ENCODE data around the gene WDR82.

Gene WDR82, protein sequence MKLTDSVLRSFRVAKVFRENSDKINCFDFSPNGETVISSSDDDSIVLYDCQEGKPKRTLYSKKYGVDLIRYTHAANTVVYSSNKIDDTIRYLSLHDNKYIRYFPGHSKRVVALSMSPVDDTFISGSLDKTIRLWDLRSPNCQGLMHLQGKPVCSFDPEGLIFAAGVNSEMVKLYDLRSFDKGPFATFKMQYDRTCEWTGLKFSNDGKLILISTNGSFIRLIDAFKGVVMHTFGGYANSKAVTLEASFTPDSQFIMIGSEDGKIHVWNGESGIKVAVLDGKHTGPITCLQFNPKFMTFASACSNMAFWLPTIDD

DNA sequence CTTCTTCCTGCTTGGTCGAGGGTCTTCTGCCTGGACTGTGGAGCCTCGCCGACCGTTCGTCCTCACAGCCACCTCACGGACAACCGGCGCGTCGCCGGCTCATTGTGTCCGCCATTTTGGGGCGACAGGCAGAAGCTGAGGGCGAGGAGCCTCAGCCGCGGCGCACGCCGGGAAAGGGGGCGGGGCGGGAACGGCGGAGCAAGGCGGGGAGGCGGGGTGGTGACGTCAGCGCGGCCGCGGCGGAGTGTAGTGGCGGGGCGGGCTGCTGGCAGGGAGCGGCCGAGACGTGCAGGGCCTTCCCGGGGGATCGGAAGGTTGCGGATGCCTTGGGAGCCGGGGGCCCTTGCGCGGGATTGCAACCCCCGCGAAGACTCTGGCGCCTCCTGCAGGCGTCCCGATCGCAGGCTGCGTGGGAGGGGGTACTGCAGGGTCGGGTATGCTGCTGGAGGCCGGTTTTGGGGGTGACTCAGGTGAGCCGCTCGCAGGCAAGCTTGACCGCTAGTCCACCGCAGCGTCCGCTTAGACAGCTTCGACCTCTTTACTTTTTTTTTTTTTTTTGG is at the start of gene WDR82:
Gene WDR82 (minus strand): TSS at position 140 of the 560 bp plus-strand sequence. CDS start 288 bp downstream, outside the sequence.
- H4K20me1 ChIP-seq (ENCODE audit: control insufficient read depth, insufficient read depth, low read depth, low read length): peaks cover 20% of the 10 kb centered on the region; the same call in 1 of the 2 replicates
- no peaks in the 10 kb centered on the region for H3K27me3 ChIP-seq (ENCODE audit: control insufficient read depth, low read length)
- H3F3A ChIP-seq (ENCODE audit: control insufficient read depth, insufficient read depth): peaks cover 20% of the 10 kb centered on the region
- H3K4me2 ChIP-seq (ENCODE audit: low read length): peak within 1 kb of the TSS; percentile 92
- peaks cover 34% of the 10 kb centered on the region for H3K4me1 ChIP-seq (ENCODE audit: control insufficient read depth, low read length)
- H3K79me2 ChIP-seq (ENCODE audit: control insufficient read depth, low read length): peaks cover 60% of the 10 kb centered on the region
- H3K27ac ChIP-seq (ENCODE audit: low read depth, low read length): peak within 1 kb of the TSS; percentile 70
- peaks cover 43% of the 10 kb centered on the region for H3K36me3 ChIP-seq (ENCODE audit: control insufficient read depth, low read length)
- H3K4me3 ChIP-seq (ENCODE audit: low read length): peak within 1 kb of the TSS; percentile 84
- no peak for TF ChIP-seq EZH2phosphoT487 (IDR thresholded peaks at IDR 0.05; ENCODE audit: borderline replicate concordance, low read length)
- TF ChIP-seq, protein P1, sequence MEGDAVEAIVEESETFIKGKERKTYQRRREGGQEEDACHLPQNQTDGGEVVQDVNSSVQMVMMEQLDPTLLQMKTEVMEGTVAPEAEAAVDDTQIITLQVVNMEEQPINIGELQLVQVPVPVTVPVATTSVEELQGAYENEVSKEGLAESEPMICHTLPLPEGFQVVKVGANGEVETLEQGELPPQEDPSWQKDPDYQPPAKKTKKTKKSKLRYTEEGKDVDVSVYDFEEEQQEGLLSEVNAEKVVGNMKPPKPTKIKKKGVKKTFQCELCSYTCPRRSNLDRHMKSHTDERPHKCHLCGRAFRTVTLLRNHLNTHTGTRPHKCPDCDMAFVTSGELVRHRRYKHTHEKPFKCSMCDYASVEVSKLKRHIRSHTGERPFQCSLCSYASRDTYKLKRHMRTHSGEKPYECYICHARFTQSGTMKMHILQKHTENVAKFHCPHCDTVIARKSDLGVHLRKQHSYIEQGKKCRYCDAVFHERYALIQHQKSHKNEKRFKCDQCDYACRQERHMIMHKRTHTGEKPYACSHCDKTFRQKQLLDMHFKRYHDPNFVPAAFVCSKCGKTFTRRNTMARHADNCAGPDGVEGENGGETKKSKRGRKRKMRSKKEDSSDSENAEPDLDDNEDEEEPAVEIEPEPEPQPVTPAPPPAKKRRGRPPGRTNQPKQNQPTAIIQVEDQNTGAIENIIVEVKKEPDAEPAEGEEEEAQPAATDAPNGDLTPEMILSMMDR (IDR thresholded peaks at IDR 0.05; ENCODE audit: low read depth, low read length, poor library complexity, severe bottlenecking): peak; percentile 51
- H3K9me3 ChIP-seq (ENCODE audit: control insufficient read depth, insufficient read depth, low read length): no peaks in the 10 kb centered on the region
- H3K9me2 ChIP-seq (replicated peaks; ENCODE audit: control insufficient read depth, low read length): no peaks in the 10 kb centered on the region

DNA sequence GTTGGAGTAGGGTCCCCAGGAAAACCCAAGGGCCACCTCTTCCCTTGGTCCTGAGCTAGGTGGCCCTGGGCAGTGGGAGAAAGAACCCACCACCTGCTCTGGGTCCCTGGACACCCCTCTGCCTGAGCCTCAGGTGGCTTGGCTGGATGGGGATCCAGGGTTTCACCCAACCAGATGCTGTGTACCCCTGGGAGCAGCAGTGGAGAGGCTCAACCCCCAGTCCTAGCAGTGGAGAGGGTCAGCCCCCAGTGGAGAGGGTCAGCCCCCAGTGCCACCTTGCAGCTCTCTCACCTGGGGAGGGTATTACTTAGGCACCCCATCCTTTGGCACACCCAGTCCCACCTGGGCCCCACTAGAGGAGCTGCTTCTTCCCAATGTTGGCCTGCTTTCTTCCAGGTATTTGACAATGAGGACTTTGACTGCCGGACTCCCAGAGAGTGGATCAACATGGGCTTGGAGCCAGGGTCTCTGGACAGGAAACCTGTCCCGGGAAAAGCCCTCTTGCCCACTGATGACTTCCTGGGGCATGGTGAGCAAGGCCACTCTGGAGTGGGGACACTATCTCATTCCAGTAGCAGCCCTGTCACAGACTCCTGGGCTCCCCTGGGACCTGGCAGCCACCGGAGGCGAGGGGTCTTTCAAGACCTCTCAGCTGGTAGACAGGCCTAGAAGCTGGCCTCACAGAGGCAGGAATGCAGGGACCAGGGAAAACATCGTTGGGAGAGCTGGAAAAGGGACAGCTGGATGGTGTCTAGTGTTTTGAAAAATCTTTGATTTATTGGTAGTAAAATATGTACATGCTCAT is 49.2 kb upstream of the WDR82 start:
- Histone ChIP-seq H3K9me2 (replicated peaks; ENCODE audit: control insufficient read depth, low read length) (no peaks in the 10 kb centered on the region), H4K20me1 (ENCODE audit: control insufficient read depth, insufficient read depth, low read depth, low read length) (no peaks in the 10 kb centered on the region; the same call in 1 of the 2 replicates), H3K4me3 (ENCODE audit: low read length) (no peak overlapping the region), H3K36me3 (ENCODE audit: control insufficient read depth, low read length) (no peaks in the 10 kb centered on the region), H3K9me3 (ENCODE audit: control insufficient read depth, insufficient read depth, low read length) (no peaks in the 10 kb centered on the region), H3K27ac (ENCODE audit: low read depth, low read length) (no peak overlapping the region), H3K27me3 (ENCODE audit: control insufficient read depth, low read length) (no peaks in the 10 kb centered on the region), H3F3A (ENCODE audit: control insufficient read depth, insufficient read depth) (no peaks in the 10 kb centered on the region), H3K4me2 (ENCODE audit: low read length) (no peak overlapping the region), H3K4me1 (ENCODE audit: control insufficient read depth, low read length) (no peaks in the 10 kb centered on the region), H3K79me2 (ENCODE audit: control insufficient read depth, low read length) (no peaks in the 10 kb centered on the region)
- TF ChIP-seq EZH2phosphoT487 (IDR thresholded peaks at IDR 0.05; ENCODE audit: borderline replicate concordance, low read length): no peak
- TF ChIP-seq, protein P1 (IDR thresholded peaks at IDR 0.05; ENCODE audit: low read depth, low read length, poor library complexity, severe bottlenecking): no peak

GRCh38 chr3:52326976-52327375 is 48.5 kb upstream of the WDR82 start:
- Histone ChIP-seq H3K4me2 (ENCODE audit: low read length) (no peak overlapping the region), H3K79me2 (ENCODE audit: control insufficient read depth, low read length) (no peaks in the 10 kb centered on the region), H3K9me2 (replicated peaks; ENCODE audit: control insufficient read depth, low read length) (no peaks in the 10 kb centered on the region), H3K36me3 (ENCODE audit: control insufficient read depth, low read length) (no peaks in the 10 kb centered on the region), H3K27me3 (ENCODE audit: control insufficient read depth, low read length) (no peaks in the 10 kb centered on the region), H3F3A (ENCODE audit: control insufficient read depth, insufficient read depth) (no peaks in the 10 kb centered on the region), H4K20me1 (ENCODE audit: control insufficient read depth, insufficient read depth, low read depth, low read length) (no peaks in the 10 kb centered on the region; the same call in 1 of the 2 replicates), H3K27ac (ENCODE audit: low read depth, low read length) (no peak overlapping the region), H3K4me3 (ENCODE audit: low read length) (no peak overlapping the region), H3K4me1 (ENCODE audit: control insufficient read depth, low read length) (no peaks in the 10 kb centered on the region), H3K9me3 (ENCODE audit: control insufficient read depth, insufficient read depth, low read length) (no peaks in the 10 kb centered on the region)
- TF ChIP-seq, protein P1 (IDR thresholded peaks at IDR 0.05; ENCODE audit: low read depth, low read length, poor library complexity, severe bottlenecking): no peak
- TF ChIP-seq EZH2phosphoT487 (IDR thresholded peaks at IDR 0.05; ENCODE audit: borderline replicate concordance, low read length): no peak
